Left forelimb (tissue), 1 donor: ENCODE measurements around the gene RNF41.
"Not testable (repeated sequence)": the region's sequence is repeated elsewhere in the genome, so short reads cannot be mapped to it uniquely, and the experiment has no call there.

ENCODE experiments used
- DNase-seq: peaks from one replicate; pipeline ENCODE4 v3.0.0-alpha.2; 2018; ENCODE audit warnings: low spot score

The RNF41 gene

GRCh38 chr12:56208006-56208405 lies 13.7 kb downstream of the RNF41 start:
- no peak for DNase-seq

GRCh38 chr12:56206452-56207166 lies 15.1 kb downstream of the RNF41 start:
- DNase-seq, result no peak

DNA sequence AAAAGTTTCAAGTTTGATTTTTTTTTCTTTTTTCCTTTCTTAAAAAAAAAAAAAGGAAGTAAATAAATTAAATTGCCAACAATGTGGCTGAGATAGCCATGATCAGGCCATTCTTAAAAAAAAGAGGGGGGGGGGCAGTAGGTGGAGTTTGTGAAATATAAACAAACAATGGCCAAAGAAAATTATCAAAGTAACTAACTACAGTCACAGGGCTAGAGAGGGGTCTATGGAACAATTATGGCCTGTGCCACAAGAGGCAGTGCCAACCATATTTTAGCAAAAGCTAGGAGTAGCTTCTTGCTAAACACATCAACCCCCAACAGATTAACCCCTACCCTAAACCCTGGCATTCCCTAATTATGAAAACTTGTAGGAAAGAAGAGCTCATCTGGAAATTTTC lies 16.3 kb downstream of the RNF41 start:
- DNase-seq, result no peak

GRCh38 chr12:56204275-56204674 lies 17.4 kb downstream of the RNF41 start:
- DNase-seq, result no peak

DNA sequence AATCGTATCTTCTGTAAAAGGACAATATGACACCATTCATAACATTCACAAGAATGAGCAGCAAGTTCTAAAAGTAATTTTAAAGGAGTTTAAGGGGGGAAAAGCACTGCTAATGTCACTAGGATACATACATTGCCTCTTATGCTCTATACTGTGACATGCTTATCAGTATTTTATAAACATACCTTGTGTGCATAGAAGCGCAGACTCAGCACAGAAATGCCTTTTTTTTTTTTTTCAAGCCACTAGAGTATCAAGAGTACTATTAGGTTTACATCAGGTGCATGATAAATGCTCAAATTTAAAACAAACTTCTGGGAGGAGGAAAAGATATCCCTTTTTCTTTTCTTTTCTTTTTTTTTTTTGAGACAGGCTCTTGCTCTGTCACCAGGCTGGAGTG lies 18.9 kb downstream of the RNF41 start:
- no peak for DNase-seq

DNA sequence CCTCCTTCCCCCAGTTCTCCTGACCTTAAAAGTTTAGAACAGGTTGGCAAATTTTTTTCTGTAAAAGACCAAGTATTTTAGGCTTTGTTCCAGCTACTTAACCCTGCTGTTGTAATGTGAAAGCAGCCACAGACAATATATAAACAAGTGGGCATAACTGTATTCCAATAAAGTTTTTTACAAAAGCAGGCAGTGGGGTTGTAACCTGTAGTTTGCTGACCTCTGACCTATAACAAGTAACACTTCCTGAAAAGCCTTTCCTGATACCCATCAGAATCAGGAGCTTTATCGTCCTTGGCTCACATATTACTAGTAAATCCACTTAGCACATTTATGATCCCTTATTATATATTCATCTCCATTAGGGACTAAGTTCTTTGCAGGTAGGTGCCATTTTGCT lies 19.4 kb downstream of the RNF41 start:
- DNase-seq, result no peak

GRCh38 chr12:56198836-56199235 lies 22.9 kb downstream of the RNF41 start:
- DNase-seq, result no peak

GRCh38 chr12:56197921-56198635 lies 23.6 kb downstream of the RNF41 start:
- DNase-seq, result no peak

DNA sequence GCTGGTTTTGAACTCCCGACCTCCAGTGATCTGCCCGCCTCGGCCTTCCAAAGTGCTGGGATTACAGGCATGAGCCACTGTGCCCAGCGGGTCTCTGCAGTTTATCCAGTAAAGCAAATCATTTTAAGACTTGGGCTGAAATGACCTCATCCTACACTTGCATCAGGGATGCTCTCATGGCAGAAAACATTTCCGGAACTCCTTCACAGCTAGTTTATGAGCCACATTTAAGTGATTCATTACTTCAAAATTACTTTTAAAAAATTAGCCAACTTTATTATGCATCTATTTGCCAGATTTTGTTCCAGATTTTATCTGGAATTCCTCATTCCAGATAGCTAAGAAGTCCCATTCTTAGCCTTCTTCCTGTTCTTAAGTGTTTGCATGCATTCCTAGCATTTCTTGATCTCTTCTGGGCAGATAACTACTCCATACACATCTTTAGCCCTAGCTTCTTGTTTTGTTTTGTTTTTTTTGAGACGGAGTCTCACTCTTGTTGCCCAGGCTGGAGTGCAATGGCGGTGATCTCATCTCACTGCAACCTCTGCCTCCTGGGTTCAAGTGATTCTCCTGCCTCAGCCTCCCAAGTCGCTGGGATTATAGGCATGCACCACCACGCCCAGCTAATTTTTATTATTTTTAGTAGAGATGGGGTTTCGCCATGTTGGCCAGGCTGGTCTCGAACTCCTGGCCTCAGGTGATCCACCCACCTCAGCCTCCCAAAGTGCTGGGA lies 24.7 kb downstream of the RNF41 start:
- not testable (repeated sequence) for DNase-seq

DNA sequence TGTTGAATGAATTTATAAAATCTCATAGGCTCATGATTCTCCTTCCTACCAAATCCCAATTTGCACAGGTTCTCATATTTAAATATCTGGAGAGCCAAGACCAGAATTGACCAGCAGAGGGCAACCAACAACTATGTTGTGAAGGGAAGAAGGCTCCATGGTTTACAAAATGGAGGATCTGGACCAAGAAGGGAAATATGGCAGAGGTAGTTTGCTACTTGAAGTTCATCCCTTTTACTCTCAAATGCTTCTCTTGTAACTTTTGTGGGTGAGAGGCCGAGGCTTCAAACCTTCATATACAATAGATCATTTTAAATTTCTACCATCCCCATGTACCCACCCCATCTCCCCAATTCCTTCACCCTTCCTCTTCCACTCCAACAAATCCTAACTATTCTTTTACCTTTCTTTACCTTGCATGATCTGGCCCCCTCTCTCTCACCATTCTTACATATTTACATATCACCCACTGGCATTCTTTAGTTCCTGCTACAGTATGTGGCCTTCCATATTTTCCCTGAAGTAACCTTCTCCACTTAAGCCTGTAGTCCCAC lies 28.6 kb downstream of the RNF41 start:
- no peak for DNase-seq

DNA sequence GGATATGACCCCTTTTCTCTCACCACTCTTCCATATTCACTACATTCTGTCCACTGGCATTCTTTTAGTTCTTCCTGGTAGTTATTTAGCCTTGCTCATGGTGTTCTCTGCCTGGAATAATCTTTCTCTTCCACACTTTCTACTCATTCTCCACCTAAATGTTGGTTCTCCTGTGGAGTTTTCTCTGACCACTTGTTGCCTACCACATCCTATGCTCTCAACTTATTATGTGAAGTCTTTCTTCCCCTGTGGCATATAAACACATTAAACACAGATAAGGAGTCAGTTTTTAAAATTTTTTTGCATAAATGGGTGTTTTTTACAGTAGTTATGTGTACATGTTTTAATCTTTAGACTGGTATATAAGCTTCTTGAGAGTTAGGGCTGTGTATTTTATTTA lies 29.1 kb downstream of the RNF41 start:
- no peak for DNase-seq

- DNase-seq, result no peak
Observed at GRCh38 chr12:56190695-56191155, 31.0 kb downstream of the RNF41 start.

DNA sequence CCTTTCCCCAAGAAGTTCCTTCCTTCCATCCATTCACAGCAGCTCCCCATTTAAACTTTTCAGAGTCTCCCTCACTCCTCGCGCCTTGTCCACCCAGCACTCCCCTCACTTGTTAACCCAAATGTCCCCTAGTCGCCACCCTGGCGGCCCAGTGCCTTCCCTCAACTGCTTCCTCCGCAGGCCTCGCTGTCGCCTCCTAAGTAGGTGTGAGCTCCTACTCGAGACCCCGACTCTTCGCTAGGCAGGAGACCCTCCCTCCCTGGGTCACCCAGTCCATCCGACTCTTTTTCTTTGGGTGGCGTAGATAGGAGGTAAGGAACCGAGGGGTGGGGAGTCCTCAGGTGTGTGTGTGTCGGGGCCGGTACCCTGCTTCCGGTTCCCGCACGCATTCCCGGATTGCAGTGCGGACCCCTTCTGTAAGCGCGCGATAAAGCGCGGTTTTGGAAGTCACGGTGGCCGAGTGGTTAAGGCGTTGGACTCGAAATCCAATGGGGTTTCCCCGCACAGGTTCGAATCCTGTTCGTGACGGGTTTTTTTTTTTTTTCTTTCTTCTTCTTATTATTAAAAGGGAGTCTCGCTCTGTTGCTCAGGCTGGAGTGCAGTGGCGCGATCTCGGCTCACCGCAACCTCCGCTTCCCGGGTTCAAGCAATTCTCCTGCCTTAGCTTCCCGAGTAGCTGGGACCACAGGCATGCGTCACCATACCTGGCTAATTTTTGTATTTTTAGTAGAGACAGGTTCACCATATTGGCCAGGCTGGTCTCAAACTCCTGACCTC lies 31.6 kb downstream of the RNF41 start:
- DNase-seq, result peak; percentile 95

DNA sequence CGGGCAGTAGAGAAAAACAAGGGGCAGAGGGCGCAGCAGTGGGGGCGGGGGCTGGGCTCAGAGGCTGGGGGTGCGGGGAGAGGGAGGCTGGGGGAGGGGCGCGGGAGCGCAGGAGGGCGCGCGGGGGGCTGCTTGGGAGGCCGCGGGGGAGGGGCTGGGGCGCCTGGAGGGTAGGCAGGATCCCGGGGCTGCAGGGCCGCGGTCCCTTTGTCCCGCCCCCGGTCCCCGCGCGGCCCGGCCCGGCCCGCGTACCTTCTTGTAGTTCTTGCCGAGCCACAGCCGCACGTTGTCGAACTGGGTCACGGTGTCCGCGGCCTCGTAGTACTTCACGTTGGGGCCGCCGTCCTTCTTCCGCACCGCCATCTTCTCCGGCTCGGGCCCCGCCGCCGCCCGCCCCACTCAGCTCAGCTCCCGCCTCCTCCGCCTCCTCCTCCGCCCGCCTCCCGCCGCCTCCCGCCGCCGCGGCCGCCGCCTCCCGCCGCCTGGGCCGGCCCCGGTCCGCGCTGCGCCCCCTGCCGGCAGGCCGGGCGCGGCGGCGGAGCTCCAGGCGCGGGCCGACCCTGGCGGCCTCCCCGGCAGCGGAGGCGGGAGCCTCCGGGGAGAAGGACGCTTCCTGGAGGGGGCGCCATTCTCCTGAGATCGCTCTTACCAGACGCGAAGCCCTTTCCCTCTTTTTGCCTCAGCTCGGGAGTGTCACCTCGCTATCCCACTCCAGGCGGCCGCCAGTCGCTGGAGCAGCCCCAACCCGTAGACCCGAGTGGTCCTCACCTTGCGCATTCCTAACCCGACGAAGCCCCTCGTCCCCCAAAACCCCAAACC lies 32.4 kb downstream of the RNF41 start, which contains the start of gene SMARCC2:
Gene SMARCC2, minus strand, starts transcription at position 385 of the 819 bp plus-strand sequence. Its CDS starts 22 bp downstream, at position 363.
- peak; percentile 92 for DNase-seq

DNA sequence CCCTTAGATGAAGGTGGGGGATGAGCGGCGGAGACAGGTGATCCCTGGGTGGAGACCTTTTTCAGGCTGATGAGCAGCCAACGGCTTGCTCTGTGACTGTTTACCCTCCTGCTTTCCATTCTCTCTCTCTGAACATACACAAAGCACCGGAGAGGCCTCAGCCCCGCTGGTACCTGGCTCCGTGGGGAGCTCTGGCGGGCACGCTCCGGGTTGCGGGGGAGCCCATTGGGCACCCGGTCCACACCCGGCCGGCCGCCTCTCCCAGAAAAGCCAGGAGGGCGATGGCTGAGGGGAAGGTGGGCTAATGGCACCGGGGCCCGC lies 33.0 kb downstream of the RNF41 start:
- no peak for DNase-seq

GRCh38 chr12:56188131-56188777 lies 33.5 kb downstream of the RNF41 start:
- DNase-seq, result no peak

DNA sequence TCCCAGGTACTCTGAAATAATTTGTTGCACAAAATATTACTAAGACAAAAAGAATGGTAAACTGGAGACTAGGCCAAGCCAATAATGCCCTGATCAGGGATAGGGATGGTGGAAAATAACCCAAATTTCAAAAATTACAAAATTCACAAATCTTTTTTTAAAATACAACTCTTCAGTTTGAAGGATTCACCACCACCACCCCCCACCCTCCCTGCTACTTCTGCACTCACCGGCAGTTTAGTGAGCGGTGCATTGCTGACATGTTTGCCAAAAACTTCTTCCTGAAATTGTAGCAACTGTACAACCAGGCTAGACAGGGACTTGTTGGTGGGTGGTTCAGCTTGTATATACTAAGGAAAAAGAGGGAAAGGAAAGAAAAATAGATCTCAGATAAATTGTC lies 34.8 kb downstream of the RNF41 start:
- no peak for DNase-seq

DNA sequence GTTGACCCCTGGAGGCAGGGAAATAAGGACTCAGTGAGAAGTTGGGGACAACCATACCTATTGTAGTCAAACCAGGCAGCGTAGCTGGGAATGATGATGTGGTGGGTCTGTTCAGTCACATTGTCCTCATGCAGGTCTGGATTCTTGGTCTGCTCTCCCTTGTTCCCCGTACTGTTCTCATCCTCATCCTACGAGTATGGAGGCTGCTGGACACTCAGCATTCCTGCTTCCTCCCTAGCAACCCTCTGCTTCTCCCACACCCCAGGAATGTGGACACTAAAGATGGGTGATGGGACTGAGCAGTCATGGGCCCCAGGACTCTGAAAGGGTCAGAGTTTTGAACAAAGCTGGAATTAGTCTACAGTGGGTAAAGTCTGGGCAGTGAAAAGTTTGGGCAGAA lies 43.4 kb downstream of the RNF41 start:
- DNase-seq, result no peak

GRCh38 chr12:56172839-56173238 lies 48.9 kb downstream of the RNF41 start:
- DNase-seq, result no peak

GRCh38 chr12:56169229-56169759 lies 52.4 kb downstream of the RNF41 start:
- no peak for DNase-seq
